Measurements from ENCODE around the gene FGF3.

The FGF3 gene

DNA sequence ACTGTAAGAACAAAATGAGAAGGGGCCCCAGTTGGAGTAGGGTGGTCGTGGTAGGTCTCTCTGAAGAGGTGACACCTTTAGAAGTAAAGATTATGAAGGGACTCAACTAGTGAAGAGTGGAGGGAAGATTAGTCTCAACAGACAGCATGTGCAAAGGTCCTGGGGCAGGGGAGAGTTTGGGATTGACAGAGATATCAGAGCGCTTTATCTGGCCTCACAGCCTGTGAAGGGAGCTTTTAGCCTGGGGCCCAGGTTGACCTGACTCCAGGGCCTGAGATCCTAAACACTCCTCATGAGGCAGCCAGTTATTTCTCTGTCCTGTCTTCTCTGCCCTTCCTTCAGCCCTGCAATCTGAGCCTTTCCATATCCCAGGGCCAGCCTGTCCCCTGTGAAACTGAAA lies 16.2 kb downstream of the FGF3 start:
- DNase-seq, result no peak

GRCh38 chr11:69802590-69802989 lies 16.6 kb downstream of the FGF3 start:
- DNase-seq, result no peak

DNA sequence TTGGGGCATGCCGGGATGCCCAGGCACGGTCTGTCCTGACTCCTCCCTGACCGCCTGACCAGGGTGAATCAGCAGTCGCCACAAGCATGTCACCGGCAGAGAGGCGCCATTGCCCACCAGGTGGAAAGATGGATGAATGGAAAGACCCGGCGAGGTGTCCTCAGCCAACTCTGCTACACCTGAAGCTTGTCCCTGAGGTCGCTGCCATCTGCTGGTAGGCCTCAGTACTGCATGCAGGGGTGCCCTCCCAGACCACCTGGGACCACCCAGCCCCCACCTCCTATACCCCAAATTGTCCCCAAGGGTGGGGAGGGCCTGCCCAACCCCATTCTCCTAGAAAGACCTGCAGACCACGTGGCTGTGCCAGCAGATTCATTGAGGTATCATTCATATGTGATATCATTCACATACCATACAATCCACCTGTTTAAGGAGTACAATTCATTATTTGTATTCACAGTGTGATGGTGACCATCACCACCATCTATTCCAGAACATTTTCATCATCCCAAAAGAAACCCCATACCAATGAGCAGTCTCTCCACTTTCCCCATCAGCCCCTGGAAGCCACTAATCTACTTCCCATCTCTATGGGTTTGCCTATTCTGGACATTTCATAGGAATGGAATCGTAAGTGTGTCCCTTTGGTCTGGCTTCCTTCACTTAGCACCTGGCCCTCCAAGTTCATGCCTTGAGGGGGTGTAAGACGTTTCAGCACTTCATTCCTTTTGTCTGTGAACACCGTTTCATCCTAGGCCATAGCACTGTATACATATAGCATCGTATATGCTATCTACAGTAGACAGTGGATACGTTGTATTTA lies 17.5 kb downstream of the FGF3 start:
- peak; percentile 70 for DNase-seq

DNA sequence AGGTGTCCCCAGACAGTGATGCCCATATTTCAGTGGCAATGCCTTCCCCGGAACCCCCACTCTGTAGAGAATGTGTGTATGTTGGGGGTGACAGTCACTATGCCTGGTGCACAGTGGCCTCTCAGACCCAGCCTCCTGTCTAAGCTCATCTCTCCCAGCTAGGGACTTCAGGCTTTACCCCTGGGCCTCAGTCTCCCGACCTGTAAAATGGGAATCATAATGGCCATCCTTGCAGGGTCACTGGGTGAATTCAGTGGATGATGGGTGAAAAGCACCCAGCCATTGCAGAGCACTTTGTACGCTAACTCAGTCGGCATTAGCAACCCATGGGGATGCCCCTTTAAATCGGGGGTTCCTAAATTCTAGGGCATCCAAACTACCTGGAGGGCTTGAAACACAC lies 18.9 kb downstream of the FGF3 start:
- no peak for DNase-seq

GRCh38 chr11:69799582-69799981 lies 19.6 kb downstream of the FGF3 start:
- no peak for DNase-seq

GRCh38 chr11:69799097-69799496 lies 20.1 kb downstream of the FGF3 start:
- no peak for DNase-seq

DNA sequence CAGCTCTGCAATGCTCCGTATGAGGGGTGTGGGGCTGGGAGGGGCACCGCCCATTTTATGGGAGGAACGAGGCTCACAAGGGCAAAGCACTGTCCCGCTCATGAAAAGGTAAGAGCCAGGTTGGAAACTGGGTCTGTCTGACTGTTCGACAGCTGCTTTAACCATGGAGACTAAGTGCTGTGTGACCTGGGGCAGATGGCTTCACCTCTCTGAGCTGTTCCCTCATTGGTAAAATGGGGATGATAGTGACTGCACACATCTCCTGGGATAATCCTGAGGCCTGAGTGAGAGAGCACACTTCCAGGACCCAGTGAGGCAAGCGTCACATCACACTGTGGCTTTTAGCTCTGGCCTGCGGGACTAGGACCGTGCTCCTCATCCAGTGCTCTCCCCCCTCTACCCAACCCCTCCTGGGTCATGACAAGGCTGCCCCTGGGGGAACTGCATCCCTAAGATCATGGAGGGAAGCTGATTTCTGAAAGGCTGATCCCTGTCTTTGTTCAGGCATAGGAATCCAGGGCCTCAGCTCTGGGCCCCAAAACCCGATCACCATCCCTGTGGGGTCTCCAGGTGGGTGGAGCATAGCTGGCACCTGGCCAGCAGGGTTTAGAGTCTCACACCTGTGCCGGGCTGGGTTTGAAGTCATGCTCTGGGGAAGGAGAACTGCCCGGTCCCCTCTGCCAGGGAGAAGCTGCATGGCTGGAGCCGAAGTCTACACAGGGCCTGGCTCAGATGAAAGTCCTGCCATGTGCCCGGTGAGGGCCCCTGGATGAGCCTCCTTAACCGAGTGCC lies 21.3 kb downstream of the FGF3 start:
- no peak for DNase-seq

GRCh38 chr11:69797156-69797555 lies 22.1 kb downstream of the FGF3 start:
- DNase-seq, result no peak

DNA sequence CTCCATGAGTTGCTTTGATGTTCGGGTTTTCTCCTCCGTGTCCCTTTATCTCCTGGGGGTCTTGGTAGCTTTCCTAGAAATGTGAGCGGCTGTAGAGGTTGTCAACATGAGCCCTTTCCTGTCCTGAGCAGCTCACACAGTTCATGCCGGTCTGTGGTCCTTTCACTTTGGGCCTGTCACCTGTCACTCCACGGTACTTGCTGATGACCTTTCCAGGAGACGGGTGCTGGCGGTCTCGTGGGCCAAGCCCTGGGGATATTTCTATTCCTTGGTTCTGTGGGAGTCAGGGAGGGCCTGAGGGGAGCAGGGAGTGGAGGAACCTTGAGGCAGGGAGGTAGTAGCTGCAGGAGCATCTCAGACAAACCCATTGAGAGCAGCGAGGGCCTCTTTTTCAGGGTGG lies 23.2 kb downstream of the FGF3 start:
- DNase-seq, result no peak

DNA sequence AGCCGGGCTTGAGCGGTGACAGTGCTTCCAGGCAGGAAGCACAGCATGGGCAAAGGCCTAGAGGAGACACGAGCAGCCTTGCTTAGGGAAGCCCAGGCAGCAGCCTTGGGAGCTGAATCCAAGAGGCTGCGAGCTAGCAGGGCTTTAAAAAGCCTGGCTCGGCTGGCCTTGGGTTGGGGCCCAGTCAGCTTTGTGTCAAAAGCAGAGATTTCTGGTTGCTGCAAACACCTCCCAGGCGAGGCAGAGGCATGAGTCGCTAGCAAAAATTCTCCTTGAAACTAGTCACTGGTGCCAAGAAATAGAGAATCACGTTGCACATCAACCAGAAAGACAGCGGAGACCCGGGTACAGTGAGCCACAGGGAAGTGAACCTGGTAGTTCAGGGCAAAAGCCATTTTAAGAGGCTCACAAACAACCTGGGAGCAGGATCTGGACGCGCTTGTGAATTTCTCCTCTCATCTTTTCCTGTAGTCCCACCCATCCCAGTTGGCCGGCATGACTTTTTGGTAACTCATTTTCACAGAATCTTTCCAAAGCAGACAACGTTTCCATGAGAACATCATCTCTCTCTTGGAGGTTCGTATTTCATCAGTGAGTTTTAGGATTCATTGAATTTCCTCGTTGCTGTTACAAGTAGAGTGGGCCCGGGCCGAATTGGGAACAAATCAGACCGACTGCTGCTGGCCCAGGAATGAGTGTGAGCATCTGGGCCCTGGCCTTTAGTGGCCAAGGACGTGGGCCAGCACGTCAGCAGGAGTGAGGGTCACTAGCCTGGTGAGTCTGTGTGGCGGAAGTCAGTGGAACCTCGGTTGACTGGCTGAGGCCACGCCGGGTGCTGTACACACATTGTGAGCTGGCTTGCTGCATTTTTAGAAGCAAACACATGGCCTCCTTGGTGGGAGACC lies 27.7 kb downstream of the FGF3 start:
- no peak for DNase-seq

DNA sequence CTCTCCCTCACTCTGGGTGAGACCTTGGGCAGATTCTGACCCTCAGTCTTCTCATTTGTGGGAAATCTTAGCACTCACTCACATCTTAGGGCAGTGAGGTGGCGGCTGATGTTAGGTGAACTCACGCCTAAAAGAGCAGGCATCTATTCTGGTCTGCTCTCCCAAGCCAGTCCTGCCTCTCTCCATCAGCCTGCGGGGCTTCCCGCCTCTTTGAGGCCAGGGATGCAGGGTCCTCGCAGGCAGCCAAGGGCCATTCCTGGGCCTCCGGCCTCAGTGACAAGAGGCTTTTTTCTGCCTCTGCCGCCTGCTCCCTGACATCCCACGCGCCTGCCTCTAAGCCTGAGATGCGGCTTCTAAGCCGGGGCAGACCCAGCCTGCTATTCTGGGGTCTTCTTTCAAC lies 30.3 kb downstream of the FGF3 start:
- no peak for DNase-seq

GRCh38 chr11:69787906-69788305 lies 31.3 kb downstream of the FGF3 start:
- DNase-seq, result no peak

DNA sequence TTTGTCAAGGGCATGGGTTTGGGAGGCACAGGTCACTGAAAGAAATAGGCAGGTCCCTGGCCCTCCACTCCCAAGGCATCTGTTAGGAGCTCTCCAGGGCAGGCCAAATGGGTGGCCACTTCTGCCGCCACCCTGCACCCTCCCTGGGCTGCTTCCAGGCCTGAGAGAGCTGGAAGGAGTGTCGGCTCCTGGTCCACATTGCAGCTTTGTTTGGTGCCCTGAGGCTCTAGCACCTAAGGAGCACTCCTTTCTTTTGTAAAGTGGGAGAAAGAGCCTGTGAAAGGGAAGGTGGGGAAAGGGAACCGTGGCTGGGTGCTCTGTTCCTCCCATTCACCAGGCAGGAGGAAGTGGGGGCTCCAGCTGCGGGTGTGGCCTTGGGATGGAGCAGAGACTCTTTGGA lies 31.8 kb downstream of the FGF3 start:
- no peak for DNase-seq

GRCh38 chr11:69781241-69781640 lies 38.0 kb downstream of the FGF3 start:
- no peak for DNase-seq

DNA sequence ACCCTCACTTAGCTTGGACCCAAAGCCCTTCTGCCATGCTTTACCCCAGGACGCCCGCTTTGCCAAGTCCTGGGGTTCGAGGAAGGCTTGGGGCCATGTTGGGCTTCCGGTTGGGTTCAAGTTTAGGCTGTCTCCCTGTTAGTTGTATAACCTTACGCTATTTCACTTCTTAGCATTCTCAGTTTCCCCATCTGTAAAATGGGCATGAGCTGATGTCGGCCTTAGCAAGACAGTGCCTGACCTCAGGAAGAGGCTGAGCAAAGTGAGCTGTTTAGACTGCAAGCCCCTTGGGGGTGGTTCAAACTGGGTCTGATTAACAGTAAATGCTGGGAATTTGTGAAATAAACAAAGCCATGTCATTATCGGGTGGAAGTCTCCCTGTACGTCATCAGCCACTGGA lies 40.8 kb downstream of the FGF3 start:
- DNase-seq, result no peak

DNA sequence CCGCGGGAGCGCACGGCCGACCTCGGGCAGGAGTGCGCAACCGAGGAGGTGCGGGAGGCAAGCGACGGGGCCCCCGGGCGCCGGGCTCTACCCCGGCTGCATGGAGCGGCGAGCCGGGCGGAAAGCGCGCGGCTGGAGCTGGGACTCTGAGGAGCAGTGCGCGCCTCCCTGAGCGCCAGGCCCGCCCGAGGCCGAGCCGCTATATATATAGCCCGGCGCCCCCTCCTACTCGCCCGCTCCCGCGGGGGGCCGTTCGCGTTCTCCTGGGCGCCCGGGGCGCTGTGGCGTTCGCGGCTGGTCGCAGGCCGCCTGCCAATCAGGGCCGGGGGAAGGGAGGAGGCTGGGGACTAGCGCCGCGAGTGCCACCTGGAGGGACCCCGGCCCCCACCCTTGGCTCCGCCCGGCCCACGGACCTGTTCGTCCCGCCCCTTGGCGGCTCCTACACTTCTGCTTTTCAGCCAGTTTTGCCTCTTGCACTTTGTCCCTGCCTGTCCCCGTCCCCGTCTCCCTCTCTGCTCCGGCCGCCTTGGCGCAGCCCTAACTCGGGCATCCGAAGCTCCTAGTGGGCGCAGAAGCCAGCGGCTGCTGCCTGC lies 44.0 kb downstream of the FGF3 start, which contains the start of gene FGF4:
Gene FGF4, minus strand, starts transcription at position 179 of the 593 bp plus-strand sequence. CDS start 257 bp downstream, outside the sequence.
- DNase-seq, result no peak

- DNase-seq, result no peak
These were observed 44.7 kb downstream of the FGF3 start for GRCh38 chr11:69774354-69775162.

DNA sequence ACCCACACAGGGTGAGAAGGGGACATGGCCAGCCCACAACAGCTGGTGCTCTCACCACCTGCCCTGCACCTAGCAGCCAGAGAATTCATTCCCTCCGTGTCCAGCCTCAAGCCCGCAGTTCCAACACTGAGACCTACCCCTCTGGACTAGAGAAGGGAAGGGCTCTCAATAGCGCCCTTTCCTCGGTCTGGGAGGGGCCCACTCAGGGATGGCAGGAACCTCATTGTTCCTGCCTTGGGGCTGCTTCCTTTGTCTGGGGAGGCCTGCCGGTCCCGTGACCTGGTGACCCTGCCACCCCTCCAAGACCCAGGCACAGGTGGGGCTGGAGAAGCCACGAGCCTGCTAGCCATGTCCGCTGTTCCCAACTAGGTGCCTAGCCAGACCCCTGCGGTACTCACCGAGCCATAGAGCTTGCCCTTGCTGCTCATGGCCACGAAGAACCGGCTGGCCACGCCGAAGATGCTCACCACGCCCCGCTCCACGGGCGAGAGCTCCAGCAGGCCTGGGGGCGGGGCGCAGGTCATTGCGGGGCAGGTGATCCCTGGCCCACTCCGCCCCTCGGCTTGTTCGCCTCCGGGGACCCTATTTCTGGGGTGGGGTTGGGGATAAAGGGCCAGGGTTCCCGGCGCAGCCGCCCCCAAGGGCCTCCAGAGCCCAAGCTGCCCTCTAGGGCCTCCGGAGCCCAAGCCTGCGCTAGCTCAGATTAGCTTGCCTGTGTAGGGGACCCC lies 45.4 kb downstream of the FGF3 start:
- DNase-seq, result no peak

DNA sequence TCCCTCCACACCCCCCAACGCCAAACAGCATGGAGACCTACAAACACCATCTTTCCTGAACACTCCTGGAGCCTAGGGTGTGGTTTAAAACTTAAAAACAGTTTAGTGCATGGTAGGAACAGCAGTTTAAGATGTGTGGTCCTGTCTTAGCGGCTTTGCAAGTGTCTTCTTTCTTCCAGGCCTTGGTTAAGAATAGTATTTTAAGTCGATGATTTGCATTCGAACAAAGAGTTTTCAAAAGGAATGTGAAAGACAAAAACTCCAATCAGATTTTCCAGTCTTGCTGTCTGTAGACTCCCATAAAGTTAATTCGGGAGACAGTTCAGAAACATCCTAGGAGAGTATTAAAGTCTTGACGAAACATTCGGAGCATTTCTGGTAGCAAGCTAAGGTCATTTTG lies 47.8 kb downstream of the FGF3 start:
- no peak for DNase-seq

DNA sequence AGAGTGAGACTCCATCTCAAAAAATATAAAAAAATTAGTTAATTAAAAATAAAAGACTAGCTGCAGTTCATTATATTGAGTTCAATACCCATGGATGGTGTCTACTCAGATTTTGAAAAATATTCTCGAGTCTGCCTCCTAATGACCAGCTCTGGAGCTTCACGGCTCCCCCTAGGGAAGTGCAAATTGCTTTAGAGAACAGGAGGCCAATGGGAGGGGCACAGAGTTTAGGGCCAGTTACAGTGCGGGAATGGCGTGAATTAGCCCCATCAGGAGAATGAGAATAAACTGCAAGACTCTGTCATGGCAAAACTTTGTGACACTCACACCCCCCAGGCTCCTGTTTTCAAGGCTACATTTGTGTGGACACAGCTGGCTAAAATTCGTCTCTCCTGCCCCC lies 48.7 kb downstream of the FGF3 start:
- no peak for DNase-seq

- no peak for DNase-seq
These were observed 53.7 kb downstream of the FGF3 start for GRCh38 chr11:69765498-69765995.

Data from activated CD8-positive, alpha-beta memory T cell treated with anti-CD3 and anti-CD28 coated beads for 24 hours (primary cell).